Activated T-cell treated with anti-CD3 and anti-CD28 coated beads, Interleukin-2, amount 50 U/mL, for 1 hour (primary cell): Measurements from ENCODE around the gene KBTBD3.
"Not testable (repeated sequence)": the region's sequence is repeated elsewhere in the genome, so short reads cannot be mapped to it uniquely, and the experiment has no call there.

Experiments used
- DNase-seq: peaks from one replicate; pipeline ENCODE4 v3.0.0-alpha.2; 2020

KBTBD3 gene

DNA sequence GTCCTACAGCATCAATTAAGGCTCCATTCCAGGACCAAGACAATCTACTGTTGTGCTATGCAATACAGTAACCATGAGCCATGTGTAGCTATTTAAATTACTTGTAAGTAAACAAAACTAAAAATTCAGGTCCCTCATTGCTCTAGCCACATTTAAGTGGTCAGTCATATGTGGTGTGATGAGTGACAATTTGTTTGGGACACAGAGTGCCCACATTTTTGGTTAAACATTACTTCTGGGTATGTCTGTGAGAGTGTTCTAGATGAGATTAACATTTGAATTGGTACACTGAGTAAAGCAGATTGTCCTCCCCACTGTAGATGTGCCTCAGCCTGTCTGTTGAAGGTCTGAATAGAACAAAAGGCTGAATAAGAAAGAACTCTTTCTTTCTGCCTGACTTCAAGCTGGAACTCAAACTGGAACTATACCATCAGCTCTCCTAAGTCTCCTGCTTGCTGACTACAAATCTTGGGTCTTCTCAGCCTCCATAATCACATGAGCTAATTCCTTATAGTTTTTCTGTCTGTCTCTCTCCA lies 15.8 kb downstream of the KBTBD3 start:
- DNase-seq: no peak

DNA sequence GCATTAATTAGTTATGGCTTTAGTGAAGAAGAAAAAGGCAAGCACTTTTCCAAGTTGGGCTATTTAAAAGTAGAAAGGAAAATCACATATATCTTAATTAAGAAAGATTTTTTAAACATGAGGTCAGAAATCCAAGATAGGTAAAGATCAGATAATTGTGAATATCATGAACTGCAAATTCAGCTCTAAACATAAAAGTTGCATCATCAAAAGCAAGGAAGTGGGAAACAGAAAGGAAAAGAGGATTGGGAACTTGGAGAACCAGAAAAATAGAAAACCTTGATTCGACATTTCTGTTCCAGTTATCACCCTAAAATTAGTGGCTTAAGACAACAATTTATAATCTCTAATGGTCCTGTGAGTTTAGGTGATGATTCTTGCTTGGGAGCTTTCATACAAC lies 17.5 kb downstream of the KBTBD3 start:
- DNase-seq: no peak

DNA sequence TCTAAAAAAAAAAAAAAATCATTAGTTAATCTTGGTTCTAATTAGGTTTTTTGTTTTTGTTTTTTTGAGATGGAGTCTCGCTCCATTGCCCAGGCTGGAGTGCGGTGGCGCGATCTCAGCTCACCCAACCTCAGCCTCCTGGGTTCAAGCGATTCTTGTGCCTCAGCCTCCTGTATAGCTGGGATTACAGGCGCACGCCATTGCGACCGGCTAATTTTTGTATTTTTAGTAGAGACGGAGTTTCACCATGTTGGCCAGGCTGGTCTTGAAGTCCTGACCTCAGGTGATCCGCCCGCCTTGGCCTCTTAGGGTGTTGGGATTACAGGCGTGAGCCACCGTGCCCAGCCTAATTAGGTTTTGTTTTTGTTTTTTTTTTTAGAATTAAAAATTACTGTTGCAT lies 18.8 kb downstream of the KBTBD3 start:
- not testable (repeated sequence) for DNase-seq

DNA sequence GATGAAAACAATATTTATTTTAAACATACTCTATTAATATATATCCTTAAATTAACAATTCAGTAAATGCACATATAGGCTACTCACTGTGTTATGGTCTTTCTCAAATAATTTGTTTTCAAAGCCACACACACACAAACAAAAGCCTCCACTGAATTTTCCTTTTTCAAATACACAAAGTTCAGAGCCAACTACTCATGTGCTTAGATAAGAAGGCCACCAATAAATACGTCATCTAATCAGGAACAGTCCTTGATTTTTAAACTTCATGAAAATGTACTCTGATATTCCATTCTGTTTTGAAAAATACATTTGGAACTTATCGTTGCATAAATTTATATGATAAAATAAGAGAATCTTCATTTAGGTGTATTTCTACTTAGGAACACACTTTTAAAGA lies 26.0 kb downstream of the KBTBD3 start:
- no peak for DNase-seq

DNA sequence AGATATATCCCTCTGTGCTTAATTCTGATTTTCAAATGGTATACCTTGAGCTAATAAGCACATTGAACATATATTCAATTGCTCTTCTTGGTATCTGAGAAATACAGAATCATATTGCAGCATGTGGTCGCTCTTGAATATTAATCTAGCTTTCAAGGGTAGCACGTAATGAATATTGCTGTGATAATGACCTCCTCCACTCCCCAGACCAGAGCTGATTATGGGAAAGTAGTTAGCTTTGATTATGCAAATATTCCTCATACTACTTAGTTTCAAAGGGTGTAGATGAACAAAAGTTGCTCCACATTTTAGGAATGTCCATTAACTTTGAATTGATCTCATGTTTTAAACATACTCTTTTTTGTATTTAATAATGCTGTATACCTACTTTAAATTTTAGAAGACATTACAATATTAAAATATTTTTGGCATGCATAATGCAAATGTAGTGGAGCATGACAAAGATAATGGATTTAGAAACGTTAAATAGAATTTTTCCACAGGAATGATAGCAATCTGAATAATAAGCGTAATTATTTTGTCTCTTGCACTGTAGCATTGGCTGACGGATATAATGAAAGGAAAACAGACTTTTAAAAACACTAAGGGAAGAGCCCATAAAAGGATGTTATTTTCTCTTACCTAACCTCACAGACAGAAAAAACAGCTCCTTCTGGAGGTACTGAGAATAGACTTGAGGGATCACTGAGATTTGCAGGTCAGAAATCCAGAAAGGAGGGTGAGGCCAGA lies 27.2 kb downstream of the KBTBD3 start:
- no peak for DNase-seq

DNA sequence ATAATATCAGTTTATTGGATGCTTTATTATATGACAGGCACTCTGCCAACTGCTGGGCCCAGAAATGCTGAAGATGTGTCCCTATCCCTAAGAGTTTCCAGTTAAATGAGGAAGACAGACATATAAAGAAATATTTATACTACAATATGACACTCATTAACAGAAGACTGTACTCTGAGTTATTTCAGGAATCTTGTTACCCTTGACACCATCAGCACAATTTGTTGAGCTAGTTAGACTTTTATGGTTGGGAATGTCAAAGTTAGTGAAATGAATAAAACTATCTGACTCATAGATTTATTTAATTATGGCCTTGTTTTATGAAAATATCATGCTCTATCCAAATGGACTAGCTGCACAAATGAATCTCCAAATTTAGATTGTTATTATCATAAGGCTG lies 29.5 kb downstream of the KBTBD3 start:
- no peak for DNase-seq

DNA sequence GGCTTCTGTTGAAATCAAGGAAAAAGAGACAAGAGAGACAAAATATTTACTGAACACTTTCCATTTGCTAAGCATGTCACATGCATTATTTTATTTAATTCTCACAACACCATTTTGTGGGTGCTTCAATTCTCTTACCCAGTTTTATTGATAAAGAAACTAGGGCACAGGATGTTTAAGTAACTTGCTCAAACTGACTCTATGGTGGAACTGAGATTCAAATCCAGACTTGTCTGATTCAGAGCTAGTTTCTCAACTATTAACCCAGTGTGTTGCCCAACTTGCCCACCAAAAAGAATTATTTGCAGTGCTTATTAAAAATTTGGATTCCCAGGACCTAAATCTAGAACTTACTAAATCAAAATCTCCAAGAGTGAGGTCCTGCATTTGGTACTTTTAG lies 33.6 kb downstream of the KBTBD3 start:
- DNase-seq: no peak

DNA sequence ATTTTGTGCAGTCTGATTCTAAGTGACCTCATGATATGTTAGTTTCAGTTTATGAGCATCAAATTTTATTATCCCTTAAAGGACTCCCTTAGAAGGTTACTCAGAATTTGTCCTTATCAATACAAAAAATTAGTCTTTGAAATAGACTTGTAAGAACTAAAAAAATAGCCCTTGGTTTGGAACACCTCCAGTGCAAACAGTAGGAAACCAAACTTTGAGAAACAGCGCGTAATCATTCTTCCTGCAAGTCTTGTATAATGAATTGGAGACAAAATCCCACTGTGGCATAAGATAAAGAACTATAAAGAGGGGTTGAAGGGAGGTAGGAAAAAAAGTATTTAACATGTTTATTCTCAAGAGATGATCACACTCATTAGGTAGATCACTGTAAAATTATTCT lies 44.3 kb downstream of the KBTBD3 start:
- DNase-seq: no peak

DNA sequence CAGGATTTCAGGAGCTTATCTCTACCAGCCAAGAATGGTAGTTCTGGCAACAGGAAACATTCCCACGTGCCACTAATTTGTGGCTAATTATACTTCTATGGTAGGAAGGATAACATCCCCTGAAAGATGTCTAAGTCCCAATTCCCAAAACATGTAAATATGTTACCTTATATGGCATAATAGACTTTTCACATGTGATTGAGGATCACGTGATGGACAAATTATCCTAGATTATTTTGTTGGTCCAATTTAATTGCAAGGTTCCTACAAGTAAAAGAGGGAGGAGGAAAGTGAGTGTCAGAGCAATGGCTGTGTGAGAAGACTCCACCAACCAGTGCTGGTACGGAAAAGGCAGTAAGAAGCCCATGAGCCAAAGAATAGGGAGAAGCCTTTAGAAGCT lies 45.2 kb downstream of the KBTBD3 start:
- DNase-seq: no peak

DNA sequence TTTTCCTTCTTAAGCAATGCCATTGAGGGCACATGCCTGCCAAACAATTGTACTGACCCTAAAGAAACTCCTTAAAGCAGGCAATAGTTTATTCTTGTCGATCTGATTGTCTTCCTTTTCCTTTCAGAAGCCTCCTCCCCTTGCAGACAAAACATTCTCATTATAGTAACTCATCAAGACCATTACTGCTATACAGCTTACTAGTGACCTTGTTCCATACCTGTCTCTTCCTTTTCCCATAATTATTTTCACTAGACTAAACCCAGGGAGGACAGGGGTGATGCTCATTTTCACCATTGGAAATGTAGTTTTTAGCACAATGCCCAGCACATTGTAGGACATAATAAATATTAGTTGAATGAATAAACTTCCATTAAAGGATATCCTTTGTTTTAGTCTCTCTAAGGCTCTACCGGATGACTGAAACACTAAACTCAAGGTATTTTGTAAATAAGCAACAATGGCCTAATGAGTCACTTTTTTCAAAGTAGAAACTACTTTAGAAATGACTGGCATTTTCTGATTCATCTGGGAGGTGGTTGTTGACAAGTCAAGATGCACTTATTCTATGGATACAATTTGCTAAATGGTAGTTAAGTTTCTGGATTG lies 45.8 kb downstream of the KBTBD3 start:
- DNase-seq: no peak

DNA sequence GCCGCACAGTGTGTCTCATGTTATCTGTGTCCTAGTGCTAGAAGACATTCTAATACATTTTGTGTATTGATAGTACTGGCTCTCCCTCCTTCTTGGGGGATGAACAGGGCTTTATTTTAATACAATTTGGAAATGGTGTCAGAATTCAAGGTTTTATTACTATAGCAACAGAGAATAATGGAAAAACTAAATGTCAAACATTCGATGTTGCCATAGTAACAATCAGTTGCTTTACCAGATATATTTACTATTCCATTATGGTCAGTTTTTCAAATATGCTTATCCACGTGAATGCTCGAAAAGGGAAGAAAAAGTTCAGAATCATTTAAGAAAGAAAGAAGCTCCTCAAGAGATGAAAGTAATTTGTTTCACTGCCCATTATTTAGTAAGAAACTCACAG lies 46.5 kb downstream of the KBTBD3 start:
- DNase-seq: no peak

DNA sequence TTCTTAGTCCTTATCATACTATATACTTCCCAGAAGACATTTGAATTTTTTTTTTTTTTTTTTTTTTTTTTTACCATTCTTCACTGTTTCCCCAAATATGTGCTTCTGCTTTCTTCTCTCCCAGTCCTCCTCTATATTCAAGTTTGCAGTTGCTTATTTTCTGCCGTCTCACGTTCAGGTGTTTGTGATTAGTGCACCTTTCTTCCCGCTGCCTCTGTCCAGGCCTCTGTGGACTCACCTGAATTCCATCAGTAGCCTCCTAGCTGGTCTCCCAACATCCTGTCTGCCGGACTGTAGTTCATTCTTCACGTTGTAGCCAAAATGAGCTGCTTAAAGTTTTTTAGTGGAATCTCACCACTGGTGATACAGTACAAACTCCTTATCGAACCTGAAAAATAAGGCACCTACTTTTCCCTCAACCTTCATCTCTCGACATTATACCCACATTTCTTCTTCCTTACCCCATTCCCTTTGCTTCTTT lies 54.3 kb downstream of the KBTBD3 start:
- DNase-seq: peak; percentile 18

DNA sequence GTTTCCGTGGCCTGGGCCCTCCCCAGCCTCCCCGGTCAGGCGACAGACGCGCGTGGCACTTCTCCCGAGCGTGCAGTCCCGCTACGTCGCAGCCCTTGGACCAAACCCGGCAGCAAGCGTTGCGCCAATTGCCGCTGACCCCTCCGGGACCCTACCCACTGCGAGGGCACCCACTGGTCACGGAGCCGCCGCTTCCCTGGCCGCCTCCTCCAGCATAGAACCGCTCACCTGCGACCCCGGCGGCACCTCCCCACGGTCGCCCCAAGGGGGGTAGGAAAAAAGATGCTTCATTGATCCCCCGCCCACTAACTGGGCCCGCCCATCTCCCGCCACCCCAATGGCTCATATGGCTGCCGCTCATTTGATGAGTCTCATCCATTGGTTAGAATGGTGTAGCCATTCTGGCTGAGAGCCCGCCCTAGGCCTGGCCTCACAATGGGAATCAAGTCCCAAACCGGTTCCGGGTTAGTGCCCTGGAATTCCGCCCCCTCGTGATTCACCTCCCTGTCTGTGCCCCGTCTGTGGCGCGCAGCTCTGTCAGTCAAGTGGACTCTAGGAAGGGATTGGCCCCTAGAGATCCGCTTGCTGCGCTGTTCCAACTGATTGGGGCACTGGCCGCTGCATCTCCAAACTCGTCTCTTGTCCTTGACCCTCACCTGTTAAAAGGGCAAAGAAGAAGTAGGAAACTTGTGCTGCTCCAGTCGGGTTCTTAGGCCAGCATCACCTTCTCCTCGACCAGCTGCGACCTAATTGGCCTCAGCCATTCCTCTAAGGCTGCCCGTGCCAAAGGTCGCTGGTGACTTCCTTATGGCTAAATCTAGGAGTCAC lies 55.0 kb downstream of the KBTBD3 start, which contains the start of gene MSANTD4:
TSS of gene MSANTD4 (minus strand) at position 274 of the 828 bp plus-strand sequence. CDS start 11,323 bp downstream, outside the sequence.
- peak; percentile 98 for DNase-seq

DNA sequence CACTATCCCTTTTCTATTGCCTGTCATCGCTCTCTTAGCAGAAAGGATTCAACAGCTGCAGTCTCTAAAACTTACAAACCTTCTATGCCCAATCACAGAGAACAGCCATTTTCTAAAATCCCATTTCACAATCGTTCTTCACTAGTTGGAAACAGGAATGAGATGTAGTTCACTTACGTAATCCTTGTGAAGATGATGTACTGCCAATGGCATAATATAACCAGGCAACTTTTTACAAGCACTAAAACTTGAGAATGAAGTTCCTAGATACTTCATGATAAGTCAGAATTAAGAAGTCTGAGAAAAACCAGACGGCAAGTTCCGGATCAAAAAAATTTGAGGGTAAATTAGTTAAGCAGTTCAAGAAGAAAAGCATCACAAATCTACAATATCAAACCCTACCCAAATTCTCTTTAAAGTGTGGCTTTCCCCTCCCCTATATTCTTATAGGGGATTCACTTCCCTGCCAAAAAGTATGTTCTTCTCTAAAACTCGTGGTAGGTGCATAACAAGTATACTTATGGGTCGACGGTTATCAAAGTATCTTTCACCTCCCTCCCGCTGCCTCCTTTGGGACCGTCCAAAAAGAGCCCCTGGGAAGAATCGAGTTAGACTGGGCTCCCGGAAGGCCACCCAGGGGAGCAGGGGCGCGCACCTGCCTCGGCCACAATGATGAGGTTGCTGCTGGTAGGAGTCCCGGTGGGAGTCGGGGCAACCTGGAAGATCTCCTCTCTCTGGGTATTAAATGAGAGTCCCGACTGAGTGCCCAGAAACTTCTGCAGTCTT lies 55.8 kb downstream of the KBTBD3 start:
- no peak for DNase-seq

DNA sequence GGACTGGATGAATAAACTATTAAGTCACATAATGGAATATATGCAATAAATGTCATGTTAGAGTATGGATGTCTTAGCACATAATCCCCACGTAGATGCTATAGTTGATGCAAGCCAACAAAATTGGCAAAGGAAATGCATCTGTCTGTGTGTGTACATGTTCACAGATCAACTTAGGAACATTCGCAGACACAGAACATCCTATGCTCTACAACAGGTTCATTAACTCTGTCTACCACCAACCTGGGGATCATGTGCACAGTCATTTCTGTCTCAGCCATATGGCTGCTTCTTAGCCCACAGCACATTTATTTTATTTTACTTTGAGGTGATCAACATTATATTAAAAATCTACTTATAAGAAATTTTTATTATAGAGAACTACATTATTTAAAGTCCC lies 60.1 kb downstream of the KBTBD3 start:
- DNase-seq: no peak

DNA sequence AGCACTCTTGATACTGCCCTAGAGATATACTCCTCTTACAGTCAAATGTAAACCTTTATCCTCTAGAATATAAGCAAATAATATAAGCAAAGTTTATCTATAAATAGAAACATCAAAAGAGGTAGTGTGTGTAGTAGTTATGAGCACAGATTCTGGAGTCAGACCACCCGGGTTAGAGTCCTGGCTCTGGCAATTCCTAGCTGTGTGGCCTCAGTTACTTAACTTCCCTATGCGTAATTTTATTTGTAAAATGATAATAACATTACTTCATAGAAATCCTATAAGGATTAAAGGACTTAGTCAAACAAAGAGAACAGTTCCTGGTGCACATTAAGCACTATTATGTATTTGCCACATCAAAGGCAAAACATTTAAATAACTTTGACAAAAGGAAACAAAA lies 62.1 kb downstream of the KBTBD3 start:
- no peak for DNase-seq

DNA sequence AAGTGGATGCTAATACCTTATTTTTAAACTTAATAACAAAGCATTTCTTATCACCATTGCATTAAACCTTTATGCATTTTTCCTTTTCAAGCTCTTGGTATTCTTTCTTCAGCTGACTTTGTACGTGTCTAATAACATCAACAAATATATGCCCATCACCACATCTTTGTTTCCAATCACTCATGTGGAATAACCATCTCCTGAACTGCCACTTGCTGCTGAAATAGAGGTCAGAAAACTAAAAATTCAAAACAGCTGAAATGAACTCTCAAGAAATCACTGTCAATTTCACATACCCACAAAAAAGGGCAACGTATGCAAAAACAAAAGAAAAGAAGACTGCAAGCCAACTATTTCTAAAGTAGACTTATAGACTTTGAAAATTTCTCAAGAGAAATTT lies 62.5 kb downstream of the KBTBD3 start:
- DNase-seq: no peak

DNA sequence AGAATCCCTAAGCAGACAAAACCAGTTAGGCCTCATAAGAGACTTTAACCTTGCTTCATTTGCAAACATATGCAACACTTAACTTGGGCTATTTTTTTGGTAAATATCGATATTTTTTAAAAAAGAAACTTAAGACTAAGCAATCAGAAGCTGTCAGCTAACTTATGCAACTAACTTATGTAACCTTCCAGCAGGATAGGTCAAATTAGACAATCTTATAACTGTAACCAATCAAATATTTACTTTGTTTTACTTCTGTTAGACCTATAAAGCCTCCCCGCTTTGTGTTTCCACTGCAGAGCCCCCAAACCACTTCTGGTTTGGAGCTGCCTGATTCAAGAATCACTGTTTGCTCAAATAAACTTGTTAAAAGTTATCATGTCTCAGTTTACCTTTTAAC lies 63.1 kb downstream of the KBTBD3 start:
- no peak for DNase-seq

DNA sequence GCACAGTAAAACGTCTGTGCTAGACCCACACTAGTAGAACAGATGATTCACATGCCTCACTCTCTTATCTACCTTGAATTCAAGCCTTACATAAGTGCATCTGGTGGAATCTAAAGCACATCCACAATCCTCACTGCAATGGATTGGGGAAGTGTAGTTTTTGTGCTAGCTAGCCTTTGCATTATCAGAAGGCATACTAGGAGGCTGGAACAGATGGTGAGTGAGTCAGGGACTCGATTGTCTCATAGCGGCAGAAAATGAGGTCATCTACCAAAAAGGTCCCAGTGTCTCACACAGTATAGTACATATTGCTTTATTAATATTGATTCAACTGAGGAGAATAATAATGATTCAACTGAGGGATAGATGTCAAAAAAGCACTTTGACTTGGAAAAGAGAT lies 64.4 kb downstream of the KBTBD3 start:
- no peak for DNase-seq

DNA sequence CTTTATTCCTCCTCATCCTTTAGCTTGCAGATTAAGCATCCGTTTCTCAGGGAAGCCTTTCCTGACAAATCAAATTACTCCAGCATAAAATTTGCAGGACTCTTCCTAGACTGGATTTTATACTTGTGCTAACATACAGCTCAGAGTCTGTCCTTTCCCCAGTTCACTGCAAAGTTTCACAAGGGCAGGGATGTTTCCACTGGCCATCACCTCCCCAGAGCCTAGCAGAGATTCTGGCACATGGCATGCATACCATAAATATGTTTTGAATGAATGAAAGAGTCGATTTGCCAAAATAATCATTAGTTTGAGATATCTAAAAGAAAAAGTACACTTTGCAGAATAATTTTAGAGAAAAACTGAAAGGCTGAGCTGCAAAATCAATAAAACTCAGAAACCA lies 65.7 kb downstream of the KBTBD3 start:
- DNase-seq: no peak

DNA sequence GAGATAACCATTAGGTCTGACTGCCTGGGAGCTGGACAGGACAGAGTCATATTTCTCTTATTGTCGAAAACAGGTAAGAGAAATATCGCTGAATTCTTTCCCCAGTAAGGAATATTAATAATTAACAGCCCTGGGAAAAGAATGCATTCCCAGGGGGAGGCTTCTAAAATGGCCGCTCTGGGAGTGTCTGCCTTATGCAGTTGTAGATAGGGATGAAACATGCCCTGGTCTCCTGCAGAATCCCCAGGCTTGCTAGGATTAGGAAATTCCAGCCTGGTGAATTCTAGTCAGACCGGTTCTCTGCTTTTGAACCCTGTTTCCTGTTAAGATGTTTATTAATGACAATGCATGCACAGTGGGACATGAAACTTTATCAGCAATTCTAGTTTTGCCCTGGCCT lies 74.1 kb downstream of the KBTBD3 start:
- DNase-seq: not testable (repeated sequence)

DNA sequence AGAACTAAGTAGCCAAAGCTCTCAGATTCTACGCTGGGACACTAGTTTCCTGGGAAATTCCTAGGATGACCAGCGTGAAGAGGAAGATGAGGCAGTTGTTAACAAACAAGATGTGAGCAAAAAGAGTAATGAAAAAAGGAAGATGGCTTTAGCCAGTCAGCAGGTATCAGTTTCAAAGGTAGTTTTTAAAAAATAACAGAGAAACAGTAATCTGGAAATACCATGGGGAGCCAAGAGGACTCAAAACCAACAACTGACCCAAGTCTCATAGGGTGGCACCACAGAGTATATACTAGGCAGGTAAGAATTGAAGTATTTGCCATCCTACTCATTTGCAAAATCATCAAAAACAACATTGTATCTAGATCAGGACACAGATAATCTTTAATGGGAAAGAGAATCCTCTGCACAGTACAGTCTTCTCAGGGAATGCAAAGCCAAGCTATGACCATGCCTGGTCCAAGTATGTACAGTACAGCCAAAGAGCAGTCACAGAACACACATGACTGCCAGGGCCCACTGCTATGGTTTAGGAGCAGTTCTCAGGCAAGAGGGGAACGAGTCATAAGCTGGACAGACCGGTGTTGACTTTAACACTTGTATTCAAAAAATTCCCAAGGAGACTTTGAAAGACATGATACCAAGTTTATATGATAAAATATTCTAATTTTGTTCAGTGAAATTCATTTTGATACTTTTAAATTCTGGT lies 75.7 kb downstream of the KBTBD3 start:
- DNase-seq: no peak
